HG02571 (cell line): ENCODE data around the gene RPS28.
"Not testable (repeated sequence)": the region's sequence is repeated elsewhere in the genome, so short reads cannot be mapped to it uniquely, and the experiment has no call there.

Experiments
- ATAC-seq: cut with Tn5 transposase; IDR thresholded peaks from one replicate; pipeline ENCODE4 v1.9.1; 2021; ENCODE audit warnings: mild to moderate bottlenecking, moderate library complexity; ENCODE audit not compliant: unreplicated experiment

RPS28 gene

DNA sequence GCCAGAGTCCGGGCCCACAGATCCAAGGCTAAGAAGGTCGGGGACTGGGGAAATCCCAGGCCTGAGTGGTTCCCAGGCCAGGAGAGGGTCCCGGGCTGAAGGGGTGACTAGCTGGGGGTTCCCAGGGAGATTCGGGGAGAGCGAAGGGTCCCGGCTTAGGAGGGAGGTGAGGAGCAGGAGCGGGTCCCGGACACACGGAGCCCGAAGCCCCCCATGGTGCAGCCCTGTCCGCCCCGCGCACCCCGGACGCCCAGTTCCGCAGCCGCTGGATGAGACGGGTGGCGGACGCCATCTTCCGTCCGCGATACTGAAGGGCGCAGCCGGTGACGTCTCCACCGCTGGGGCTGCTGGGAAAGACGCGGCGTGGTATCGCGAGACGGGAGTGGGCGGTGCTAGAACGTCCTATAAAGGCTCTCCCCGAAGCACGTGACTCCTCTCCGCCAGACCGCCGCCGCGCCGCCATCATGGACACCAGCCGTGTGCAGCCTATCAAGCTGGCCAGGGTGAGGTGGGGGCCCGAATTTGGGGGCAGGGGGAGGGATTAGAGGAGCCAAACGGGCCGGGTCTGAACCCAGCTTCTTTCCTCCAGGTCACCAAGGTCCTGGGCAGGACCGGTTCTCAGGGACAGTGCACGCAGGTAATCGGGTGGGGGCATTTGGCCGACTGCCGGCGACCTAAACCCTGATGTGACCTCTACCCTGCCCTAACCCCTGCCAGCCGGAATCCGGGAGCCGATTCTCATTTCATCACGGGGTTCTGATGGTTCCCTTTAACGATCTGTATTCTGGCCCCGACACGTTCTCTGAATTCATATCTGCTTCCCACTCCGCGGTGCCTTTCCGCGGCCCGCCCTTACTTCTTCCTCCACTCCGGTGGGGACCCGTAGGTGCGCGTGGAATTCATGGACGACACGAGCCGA is at the start of gene RPS28, which contains the start of gene NDUFA7:
Gene RPS28, plus strand, starts transcription at position 430 of the 919 bp plus-strand sequence. Its CDS starts 35 bp downstream, at position 465.
Gene NDUFA7, minus strand, starts transcription at position 309 of the 919 bp plus-strand sequence. Its CDS starts 17 bp downstream, at position 292.
- peak; percentile 86 for ATAC-seq

DNA sequence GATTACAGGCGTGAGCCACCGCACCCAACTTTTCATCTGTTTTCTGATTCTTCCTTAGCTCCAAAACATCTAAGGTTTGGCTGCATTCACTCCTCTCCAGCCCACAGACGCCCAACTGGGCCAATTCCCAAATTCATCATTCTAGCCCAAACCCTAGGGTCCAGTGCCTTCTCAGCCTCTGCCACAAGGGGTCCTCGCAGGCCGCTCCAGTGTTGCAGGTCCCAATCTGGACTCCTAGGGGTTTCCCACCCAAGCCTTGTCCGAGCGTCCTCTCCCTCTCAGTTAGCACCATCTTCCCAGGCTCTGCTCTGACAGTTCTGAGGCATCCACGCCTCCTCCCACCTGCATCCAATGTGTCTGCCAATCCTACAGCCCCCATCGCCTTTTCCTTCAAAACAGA is 44.8 kb upstream of the RPS28 start:
- ATAC-seq: not testable (repeated sequence)

DNA sequence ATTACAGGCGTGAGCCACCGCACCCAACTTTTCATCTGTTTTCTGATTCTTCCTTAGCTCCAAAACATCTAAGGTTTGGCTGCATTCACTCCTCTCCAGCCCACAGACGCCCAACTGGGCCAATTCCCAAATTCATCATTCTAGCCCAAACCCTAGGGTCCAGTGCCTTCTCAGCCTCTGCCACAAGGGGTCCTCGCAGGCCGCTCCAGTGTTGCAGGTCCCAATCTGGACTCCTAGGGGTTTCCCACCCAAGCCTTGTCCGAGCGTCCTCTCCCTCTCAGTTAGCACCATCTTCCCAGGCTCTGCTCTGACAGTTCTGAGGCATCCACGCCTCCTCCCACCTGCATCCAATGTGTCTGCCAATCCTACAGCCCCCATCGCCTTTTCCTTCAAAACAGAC is 30.0 kb upstream of the RPS28 start:
- ATAC-seq: not testable (repeated sequence)

- ATAC-seq: no peak
Observed at GRCh38 chr19:8302357-8302691, 19.0 kb upstream of the RPS28 start.

DNA sequence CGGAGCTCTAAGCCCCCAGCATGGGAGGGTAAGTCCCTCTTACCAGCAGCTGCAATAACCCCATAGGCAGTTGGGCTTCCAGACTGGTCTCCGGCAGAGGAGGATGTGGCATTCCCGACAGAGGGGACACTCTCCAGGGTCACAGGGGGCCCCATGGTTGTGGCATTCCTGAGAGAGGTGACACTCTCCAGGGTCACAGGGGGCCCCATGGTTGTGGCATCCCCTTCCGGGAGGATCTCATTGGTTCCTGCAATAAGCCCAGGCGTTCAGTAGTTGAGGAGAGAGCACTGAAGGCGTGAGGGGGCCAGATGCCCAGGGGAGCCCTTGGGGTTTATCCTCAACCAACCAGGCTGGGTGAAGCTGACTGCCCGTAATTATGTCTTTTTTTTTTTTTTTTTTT is 18.6 kb upstream of the RPS28 start:
- no peak for ATAC-seq

DNA sequence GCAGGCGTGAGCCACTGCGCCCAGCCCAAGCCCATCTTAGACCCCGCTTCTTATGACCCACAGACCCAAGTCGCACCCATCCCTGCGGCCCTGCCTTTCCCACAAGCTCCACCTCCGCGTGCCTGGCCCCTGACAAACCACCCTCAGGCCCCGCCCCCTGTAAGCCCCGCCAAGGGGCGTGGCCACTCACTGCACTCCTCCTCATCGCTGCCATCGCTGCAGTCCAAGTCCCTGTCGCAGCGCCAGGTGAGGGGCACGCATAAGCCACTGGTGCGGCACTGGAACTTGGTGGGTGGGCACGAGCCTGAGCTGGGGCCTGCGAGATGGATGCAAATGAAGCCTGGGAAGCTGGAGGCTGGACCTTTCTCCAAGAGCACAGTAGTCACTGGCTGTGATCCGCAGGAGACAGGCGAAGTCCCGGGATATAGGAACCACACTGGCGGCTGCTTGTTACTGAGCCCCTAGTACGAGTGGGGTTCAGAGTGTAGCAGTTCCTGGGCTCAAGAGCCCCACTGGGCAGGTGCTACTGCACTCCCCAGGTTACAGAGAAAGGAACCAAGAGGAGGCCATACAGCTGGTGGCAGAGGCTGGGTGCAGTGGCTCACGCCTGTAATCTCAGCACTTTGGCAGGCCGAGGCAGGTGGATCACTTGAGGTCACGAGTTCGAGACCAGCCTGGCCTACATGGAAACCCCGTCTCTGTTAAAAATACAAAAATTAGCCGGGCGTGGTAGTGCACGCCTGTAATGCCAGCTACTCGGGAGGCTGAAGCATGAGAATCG is 16.3 kb upstream of the RPS28 start:
- no peak for ATAC-seq

GRCh38 chr19:8305798-8306197 is 15.5 kb upstream of the RPS28 start:
- no peak for ATAC-seq

GRCh38 chr19:8306235-8307054 is 14.9 kb upstream of the RPS28 start:
- no peak for ATAC-seq

GRCh38 chr19:8307400-8307964 is 13.8 kb upstream of the RPS28 start:
- ATAC-seq: no peak

- ATAC-seq: peak; percentile 79
Observed at GRCh38 chr19:8307965-8308866, 13.1 kb upstream of the RPS28 start, which contains the start of gene CD320. Gene CD320, minus strand, starts transcription at chr19:8308358. Its CDS starts 68 bp downstream, at chr19:8308290.

GRCh38 chr19:8308891-8309291 is 12.4 kb upstream of the RPS28 start:
- no peak for ATAC-seq

DNA sequence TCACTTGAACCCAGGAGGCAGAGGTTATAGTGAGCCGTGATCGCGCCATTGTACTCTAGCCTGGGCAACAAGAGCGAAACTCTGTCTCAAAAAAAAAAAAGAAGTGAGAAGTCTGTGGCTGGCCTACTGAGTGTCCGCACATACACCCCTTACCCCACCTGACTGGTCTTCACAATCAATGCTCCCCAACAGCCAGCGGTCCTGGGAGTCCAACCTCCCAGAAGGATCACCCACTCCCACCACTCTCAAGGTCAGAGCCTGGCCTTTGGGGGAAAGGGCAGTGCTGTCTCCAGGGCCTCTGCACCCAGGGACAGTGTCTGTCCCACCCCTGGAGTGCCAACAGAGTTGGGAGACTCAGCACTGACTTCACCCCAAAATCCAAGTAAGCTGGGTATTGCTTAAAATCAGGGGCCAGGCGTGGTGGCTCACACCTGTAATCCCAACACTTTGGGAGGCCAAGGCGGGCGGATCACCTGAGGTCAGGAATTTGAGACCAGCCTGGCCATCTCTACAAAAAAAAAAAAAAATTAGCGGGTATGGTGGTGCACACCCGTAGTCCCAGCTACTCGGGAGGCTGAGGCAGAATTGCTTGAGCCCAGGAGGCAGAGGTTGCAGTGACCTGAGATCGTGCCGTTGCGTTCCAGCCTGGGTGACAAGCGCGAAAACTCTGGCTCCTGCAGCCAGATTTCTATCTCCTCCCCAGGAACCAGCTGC is 10.8 kb upstream of the RPS28 start:
- ATAC-seq: no peak

DNA sequence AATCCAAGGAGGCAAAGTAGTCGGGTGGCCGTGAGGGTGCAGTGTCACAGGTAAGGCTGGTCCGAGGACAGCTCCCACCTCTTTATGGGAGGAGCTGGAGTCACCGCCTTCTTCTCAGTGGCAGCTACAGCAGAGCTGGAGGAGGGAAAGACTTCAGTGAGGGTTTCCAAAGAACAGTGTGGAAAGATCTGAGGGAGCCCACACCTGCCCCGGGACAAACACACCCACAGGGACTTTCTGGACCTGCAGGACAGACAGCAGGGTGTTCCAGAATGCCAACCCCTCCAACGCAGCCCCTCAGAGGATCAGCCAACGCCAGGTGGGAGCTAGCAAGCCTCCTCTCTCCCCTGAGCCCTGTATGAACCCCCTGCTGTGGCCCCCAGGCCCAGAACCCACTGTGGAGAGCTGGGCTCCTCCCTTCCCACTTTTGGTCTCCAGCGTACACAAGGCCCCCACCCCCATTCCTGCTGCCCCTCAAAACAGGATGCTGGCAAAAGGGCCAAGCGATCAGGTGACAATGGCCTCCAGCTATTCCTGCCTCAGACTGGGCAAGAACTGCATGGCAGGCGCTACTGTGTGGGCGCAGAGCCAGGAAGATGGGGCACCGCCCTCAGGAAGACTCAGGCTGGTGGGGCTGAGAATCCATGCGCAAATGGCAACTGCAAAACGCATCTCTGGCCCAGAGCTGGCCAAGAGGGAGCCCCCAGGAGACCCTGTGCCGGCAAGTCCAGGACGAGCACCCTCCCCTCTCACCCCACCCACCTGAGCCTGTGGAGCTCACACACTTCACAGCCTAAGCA is 9.6 kb upstream of the RPS28 start:
- ATAC-seq: no peak

GRCh38 chr19:8314981-8315640 is 6.2 kb upstream of the RPS28 start:
- not testable (repeated sequence) for ATAC-seq

- no peak for ATAC-seq
Observed at GRCh38 chr19:8316351-8317125, 4.8 kb upstream of the RPS28 start.

GRCh38 chr19:8318835-8319234 is 2.5 kb upstream of the RPS28 start:
- ATAC-seq: not testable (repeated sequence)
